Activated naive CD8-positive, alpha-beta T cell treated with anti-CD3 and anti-CD28 coated beads, Interleukin-2, amount 50 U/mL, for 16 hours (primary cell): Measurements from ENCODE around the gene COA4.
"Not testable (repeated sequence)": the region's sequence is repeated elsewhere in the genome, so short reads cannot be mapped to it uniquely, and the experiment has no call there.

ENCODE experiments used
- DNase-seq: peaks from one replicate; pipeline ENCODE4 v3.0.0-alpha.2; 2020; ENCODE audit warnings: low read depth, low spot score

Gene COA4

DNA sequence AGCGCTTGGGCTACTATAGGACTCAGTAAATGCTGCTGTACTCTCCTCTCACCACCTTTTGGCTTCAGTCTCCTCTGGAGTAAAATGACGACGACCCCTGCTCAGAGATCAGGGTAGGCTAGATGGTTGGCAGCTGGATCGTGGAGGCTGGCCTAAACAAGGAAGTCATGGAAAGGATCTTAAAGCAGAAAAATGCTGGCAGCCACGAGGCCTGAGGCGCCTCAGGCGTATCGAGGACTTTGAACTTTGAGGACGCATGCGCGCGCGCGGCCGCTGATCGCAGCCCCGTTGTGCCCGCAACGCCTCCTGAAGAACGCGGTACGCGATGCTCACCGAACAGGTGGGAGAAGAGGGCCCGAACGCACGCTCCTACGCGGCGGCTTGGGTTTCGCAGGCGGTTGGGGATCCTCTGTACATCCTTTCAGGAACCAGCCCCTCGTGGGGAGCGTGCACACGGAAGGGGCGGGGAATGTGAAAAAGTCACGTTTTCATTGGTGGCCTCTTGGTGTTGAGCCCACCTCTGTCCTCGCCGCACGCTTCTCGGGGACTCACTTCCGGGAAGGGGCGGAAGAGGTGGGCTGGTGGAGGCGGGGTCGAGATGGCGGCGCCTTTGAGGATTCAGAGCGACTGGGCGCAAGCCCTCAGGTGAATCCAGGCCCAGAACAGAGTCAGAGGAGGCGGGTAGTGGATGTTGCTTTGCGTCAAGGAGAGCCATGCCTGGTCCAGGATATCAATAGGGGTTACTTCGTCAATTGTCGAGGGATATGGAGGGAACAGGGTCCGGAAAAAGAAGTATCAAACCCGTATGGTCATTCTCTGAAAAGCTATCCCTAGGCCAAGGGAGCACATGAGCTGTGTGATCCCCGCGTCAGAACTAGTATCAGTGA lies at the start of gene COA4, which contains the start of gene PAAF1:
COA4 (minus strand) TSS at position 423 of the 887 bp plus-strand sequence. CDS start 3,468 bp downstream, outside the sequence.
PAAF1 (plus strand) TSS at position 576 of the 887 bp plus-strand sequence; CDS start at position 599, 23 bp downstream.
- peak; percentile 87 for DNase-seq

DNA sequence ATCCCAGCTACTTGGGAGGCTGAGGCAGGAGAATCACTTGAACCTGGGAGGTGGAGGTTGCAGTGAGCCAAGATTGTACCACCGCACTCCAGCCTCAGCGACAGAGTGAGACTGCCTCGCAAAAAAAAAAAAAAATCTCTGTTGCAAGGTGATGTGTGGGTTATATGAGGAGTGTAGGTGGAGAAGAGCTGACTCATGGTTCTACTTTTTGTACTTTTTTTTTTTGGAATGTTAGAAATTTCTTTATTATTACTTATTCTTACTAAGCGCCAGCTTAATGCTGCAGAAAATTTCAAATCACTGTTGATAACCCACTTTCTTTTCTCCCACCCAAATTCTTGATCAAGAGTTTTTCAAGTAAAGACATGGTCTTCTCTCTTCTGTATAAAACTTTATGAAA lies 44.5 kb upstream of the COA4 start:
- no peak for DNase-seq

DNA sequence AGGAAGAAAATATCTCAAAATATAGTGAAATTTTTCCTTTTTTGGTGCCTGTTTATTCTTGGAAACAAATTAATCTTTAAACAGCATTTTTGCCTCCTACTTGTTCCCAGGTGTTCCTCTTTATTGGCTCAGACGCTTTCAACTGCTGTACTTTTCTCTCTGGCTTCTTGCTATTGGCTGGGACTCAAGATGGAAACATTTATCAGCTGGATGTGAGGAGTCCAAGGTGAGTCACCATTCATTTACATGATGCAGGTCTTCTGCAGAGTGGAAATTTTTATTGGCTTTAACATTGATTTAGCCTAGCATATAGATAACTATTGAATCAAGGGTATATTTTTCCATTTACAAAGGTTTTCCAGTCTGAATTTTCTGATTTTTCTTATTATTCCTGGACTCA lies 39.8 kb upstream of the COA4 start:
- no peak for DNase-seq

DNA sequence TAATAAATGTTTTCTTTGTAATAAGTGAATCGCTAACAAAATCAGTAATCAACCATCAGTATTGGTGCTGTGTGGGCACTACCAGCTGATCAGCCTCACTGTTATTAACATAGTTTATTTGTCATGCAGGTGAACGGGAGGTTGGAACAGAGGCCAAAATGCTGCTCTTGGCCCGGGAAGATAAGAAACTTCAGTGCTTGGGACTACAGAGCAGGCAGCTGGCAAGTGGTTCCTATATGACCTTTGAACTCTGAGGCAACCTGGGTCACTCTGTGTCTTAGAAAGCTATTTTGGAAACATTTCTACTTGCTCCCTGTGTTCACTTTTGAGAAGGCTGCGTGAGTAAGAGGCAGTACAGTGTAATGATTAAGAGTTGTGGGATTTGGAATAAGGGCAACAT lies 37.6 kb upstream of the COA4 start:
- no peak for DNase-seq

DNA sequence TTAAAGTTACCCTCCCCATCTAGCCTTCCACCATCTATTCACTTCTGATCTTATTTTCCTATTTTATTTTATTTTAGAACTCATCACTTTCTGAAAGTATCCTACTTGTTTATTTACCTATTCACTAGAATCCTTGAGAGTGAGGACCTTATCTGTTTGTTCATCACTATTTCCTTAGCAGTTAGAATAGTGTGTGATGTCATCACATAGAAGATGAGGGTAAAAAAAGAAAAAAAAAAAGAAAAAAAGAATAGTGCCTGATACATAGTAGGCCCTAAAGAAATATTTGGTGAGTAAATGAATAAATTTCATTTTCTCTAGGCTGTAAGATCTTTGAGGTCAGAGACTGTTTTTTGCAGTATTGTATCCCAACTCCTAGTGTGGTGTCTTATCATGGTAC lies 36.8 kb upstream of the COA4 start:
- no peak for DNase-seq

DNA sequence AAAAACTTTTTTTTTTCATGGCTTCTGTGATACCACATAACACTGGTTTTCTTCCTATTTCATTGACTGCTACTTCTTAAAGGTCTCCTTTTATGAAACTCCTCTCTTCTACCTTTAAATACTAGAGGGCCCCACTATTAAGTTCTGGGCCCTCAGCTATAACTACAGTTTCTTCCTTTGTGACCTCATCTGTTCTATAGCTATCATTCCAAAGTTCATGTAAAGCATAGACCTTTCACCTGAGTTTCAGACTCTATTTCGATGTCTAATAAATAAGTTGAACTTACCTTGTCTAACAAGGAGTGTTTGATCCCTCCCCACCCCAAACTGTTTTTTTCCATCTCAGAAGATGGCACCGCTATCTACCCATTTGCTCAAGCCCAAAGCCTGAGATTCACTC lies 35.4 kb upstream of the COA4 start:
- no peak for DNase-seq

DNA sequence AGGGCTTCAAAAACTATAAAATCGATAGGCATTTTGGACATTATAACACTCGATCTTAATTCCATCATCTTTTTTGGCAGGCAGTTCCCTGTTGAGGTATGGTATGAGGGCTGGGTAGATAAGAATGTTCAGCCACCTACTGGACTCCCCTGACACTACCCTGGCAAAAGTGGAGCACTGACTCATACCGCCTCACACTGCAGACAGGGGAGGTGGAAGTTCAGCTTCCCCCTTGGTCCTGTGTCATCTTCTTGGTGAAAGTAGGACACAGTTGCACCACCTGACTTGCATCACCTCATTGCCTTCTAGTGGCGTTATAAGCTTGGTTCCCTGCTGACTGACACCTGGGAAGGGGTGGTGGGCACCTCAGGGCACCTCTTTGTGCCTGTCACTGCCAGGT lies 30.5 kb upstream of the COA4 start:
- no peak for DNase-seq

DNA sequence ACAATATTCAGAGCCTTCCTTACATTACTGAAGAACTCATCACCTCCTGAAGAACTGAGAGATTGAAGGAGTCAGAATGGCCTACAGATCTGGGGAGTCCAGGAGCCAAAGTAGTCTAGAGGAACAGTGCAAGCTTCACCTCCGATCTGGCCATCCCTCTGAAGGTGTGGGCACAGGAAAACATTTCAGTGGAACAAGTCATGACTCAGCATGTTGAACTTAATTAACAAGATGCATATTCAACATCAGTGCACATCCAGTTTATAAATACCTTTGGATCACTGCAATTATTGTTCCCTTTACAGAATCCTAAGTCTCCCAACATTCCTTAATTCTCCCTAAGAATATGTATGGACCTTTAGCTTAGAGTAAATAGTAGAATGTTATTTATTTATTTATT lies 25.7 kb upstream of the COA4 start:
- no peak for DNase-seq

DNA sequence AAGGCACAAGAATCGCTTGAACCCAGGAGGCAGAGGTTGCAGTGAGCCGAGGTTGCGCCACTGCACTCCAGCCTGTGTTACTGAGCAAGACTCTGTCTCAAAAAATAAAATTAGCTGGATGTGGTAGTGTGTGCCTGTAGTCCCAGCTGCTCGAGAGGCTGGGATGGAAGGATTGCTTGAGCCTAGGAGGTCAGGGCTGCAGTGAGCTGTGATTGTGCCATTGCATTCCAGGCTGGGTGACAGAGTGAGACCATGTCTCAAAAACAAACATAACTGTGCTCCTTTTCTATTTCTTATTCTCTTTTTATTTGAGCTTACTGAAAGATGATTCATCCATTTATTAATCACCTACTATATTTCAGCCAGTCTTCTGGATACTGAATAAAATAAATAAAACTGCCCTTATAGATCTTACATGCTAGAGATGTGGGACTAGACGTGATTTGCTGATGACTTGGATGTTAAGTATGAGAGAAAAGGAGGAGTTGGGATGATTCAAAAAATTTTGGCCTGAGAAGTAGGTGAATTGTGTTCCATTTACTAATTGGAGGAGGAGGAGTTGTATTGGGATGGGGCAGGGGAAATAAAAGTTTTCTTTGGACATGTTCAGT lies 18.2 kb upstream of the COA4 start:
- DNase-seq = no peak

DNA sequence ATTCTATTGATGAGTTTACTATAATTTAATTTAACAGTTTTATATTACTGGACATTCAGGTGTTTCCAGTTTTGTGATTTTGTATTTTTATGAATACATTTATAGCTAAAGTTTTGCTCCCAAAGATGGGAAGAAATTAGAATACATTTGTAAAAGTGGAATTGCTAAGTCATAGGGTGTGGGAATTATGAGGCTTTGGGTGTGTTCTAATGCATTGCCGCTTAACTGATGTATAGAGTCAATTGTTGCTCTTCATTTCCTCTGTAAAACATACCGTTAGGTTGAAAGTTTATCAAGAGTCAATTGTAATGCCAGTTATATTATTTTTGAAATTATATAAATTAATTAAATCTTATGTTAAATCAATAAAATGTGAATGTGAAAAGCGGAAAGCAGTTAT lies 16.4 kb upstream of the COA4 start:
- no peak for DNase-seq

DNA sequence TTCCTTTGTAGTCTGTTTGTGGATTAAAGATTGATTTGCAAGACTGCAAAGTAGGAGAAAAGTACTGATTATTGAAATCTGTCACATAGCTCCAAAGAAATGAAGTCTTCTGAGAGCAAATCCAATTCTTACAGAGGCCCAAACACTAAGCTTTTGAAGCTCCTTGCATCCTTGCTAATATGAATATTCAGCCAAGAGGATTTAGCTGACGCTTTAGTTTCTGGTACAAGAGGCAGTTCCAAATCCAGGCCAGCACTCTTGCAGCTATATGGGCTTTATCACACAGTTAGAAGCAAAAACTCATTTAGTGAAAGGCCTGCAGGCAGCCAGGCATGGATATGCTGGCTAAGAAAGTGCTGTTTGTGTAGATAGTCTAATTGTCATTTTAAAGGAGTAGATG lies 12.9 kb upstream of the COA4 start:
- no peak for DNase-seq

DNA sequence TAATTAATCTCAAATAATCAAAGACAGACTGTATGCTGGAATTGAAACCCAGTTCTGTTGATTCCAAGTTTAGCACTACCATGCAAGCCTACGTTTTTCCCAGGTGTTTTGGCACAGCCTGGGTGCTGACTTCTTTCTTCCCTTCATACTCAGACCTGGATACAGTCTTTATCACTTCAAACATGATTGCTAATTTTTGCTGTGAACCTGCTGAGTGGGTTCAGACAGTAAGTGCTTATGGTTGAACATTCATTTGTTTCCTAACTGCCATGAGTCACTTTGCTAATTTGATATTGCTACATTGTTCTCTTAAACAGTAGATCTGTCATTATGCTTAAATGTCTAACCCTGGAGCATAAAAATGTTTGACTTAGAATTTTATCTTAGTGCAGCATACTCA lies 12.4 kb upstream of the COA4 start:
- no peak for DNase-seq

DNA sequence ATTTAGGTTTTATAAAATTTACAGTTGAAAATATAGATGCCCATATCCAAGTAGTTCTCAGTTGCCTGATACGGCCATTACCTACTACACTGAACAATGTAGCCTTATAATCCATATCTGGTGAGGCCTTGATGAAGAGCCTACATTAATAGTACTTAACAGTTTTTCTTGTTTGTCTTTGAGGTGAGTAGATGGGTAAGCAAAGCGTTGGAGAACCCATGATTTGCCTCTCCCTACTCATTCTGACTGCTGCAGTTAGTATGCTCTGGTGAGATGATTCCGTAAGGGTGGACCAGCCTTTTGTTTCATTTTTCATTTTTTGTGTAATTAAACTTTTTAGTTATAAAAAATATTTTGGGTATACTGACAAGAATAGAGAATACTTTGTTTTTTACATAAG lies 11.6 kb upstream of the COA4 start:
- DNase-seq = no peak

DNA sequence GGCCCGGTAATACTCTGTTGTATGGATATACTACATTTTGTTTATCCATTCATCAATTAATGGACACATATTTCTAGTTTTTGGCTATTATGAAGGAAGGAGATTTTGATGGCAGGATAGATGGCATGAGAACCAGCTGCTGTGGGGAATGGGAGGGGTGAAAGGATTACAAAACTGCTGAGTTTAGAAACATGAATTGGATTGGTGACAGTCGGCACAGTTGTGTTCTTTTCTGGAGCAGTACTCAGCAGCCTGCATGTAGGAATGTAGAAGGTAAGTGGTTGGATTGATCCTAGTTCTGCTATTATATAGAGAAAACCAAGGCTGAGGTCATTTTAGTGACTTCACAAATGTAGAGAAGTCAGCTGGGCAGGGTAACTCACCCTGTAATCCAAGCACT lies 7.2 kb upstream of the COA4 start:
- DNase-seq = no peak

DNA sequence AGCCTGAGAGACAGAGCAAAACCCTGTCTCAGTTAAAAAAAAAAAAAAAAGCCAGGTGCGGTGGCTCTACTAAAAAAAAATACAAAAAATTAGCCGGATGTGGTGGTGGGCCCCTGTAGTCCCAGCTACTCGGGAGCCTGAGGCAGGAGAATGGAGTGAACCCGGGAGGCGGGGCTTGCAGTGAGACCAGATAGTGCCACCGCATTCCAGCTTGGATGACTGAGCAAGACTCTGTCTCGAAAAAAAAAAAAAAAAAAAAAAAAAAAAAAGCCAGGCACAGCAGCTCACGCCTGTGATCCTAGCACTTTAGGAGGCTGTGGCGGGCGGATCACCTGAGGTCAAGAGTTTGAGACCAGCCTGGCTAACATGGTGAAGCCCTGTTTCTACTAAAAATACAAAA lies 3.8 kb upstream of the COA4 start:
- not testable (repeated sequence) for DNase-seq

DNA sequence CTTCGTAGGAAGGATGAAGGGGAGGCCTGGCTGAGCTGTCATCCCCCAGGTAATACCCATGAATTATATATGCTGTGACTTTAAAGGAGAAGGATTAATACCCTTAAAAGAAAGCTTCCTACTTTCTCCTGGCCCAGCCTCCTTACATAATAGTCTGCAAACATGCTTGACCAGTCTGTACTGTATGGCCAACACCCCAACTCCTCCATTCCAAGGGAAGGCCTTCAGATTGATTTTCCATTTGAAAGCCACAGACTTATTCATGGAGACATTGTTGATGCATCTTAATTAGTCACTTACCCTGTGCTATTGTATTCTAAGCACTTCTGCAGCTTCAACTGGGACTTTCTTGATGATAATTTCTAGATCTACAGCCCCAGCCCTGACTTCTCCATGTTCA lies 2.1 kb upstream of the COA4 start:
- no peak for DNase-seq

DNA sequence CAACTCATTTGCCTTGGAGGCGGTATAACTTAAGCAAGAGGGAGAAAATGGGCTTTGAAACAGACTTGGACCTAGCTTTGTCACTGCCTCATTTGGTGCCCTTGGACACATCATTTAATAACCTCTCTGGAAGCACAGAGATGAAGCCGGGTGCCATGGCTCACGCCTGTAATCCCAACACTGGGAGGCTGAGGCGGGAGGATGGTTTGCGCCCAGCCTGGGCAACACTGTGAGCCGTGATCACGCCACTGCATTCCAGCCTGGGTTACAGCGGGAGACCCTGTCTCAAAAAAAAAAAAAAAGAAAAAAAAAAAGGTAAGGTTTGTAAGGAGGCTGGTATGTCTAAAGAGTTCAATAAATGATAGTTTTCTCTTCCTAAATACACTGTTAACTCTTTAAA lies 806 bp downstream of the COA4 start:
- DNase-seq = no peak

DNA sequence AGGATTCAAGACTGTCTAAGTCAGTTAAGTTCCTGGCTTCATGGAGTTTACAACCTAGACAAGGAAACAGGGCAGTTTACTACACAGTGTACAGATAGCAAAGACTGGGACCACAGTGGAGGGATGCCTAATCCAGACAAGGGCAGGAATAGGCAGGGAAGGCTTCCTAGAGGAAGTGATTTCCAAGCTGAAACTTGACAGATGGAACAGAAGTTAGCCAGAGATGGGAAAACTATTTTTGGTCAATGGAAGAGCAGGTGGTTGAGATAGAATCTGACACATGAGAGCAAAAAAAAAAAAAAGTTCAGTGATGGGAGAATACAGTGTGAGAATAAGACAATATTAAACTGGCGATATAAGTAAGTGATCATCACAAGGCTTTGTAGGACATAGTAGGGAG lies 1.3 kb downstream of the COA4 start:
- DNase-seq = no peak

DNA sequence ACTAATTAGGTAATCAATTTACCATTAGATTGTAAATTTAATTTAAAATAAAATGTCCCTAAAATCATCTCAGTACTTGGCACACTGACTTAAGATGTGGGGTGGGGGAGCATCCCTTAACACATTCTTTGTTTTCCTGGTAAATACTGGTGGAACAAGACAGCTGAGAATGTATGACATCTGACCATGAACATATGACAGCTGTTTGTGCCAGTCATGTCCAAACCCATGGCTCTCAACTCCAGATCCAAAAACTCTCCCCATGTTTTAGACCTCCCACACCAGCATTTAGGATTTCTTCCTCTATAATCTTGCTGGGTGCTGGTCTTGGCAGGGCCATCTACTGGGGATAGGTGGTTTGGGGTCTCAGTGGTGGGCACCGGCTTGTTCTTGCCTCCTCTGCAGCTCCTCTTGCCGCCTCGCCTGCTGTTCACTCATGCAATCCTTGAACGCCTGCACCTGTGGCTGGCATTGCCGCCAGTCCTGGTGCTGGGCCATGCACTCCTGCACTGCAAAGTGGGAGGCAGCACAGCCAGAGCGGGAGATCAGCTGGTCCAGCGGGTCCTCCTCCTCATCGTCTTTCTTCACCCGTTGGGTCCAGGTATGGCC lies 3.8 kb downstream of the COA4 start:
- DNase-seq = no peak

DNA sequence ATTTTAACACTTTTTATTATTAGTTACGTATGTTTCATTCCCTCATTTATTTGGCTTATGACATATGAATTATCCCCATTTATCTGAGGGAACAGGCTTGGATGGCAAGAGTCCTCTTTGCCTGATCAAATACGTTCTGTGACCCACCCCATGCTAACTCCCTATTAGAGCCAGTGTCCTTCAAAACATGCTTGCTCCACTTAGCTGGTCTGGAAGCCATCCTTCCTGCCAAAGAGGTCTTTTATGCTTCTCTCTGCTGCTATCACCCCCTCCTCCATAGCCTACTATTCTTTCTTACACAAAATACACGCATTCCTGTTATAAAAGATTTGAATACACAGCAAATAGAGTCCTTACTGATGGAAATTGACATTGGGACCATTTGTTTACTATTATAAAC lies 6.4 kb downstream of the COA4 start:
- no peak for DNase-seq

DNA sequence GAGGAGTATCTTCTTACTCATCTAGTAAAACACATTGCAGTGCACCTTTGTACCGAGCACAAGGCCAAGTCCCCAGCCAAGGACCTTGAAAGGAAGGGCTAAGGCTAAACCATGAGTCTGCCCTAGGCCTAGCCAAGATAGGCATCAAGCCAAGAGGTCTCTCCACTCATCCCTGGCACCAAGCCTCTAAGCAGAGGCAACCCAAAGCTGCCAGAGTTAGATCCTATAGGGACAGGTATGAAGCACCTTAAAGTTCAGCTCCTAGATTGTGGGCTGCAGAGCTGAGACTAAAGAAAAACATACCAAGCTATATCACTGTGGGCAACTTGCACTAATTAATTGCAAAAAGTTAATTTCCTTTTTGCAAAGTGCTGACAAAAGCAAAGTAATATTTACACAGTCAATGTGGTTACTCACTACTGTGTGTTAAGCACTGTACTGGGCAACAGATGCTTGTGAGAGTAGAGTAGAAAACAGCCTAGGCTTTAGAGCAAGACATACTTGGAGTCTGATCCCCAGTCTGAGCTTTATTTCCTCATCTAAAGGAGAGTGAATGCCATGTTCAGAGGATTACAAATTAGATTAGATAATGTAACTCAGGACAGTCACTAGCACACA lies 7.2 kb downstream of the COA4 start:
- no peak for DNase-seq

DNA sequence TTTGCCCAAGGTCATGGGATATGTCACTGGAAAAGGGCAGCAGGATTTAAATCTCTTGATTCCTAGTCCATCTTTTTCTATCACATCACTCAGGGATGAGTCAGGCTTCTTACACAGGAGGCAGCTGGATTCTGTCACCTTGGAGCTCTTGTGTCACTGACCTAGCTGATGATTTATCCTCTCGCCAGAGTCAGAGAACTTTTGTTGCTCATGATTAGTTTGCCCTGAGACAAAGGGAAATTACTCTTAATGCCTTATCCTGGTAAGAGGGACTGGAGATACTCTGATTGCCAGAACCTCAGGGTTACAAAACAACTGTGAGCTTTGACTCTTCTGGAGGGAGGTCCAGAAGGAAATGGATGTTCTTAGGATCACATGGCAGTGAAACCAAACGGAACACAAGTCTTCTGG lies 10.1 kb downstream of the COA4 start:
- no peak for DNase-seq
